Epithelial cell of esophagus (primary cell): ENCODE data around the gene RAB26.
"Not testable (repeated sequence)": the region's sequence is repeated elsewhere in the genome, so short reads cannot be mapped to it uniquely, and the experiment has no call there.

ENCODE experiments used
- DNase-seq: peaks from one replicate; pipeline ENCODE4 v3.0.0; 2010; ENCODE audit warnings: low read depth
- H3K4me3 ChIP-seq: 2 replicates; pipeline ENCODE4 v1.5.1; 2011; ENCODE audit warnings: mild to moderate bottlenecking, low read length, control low read depth
- CTCF ChIP-seq: IDR thresholded peaks from 2 replicates; pipeline ENCODE4 v1.5.1; 2011; ENCODE audit warnings: low read depth, mild to moderate bottlenecking, low read length, control low read depth, inconsistent platforms; ENCODE audit not compliant: insufficient read depth; ENCODE audit errors: missing control alignments

RAB26 gene

GRCh38 chr16:2112539-2113106, 35.8 kb upstream of the RAB26 start:
- DNase-seq, result not testable (repeated sequence)

GRCh38 chr16:2114225-2114624, 34.2 kb upstream of the RAB26 start:
- H3K4me3 ChIP-seq, DNase-seq: not testable (repeated sequence)

More at GRCh38 chr16:2112539-2113106, 35.8 kb upstream of the RAB26 start:
- H3K4me3 ChIP-seq, result not testable (repeated sequence)

GRCh38 chr16:2114885-2115590, 33.4 kb upstream of the RAB26 start:
- not testable (repeated sequence) for DNase-seq, H3K4me3 ChIP-seq

- TF ChIP-seq CTCF, result no peak
- DNase-seq, result no peak
- no peak overlapping the region for H3K4me3 ChIP-seq
These were observed 32.8 kb upstream of the RAB26 start for GRCh38 chr16:2115591-2115973.

- not testable (repeated sequence) for DNase-seq, H3K4me3 ChIP-seq
These were observed 32.0 kb upstream of the RAB26 start for GRCh38 chr16:2116428-2116827.

GRCh38 chr16:2117341-2117740, 31.1 kb upstream of the RAB26 start:
- not testable (repeated sequence) for DNase-seq, H3K4me3 ChIP-seq

- DNase-seq, H3K4me3 ChIP-seq: not testable (repeated sequence)
These were observed 30.3 kb upstream of the RAB26 start for GRCh38 chr16:2117960-2118722.

GRCh38 chr16:2121325-2121724, 27.1 kb upstream of the RAB26 start:
- peak; percentile 46 for TF ChIP-seq CTCF
- not testable (repeated sequence) for H3K4me3 ChIP-seq

GRCh38 chr16:2121853-2122252, 26.6 kb upstream of the RAB26 start:
- no peak for TF ChIP-seq CTCF
- H3K4me3 ChIP-seq, result no peak overlapping the region
- no peak for DNase-seq

More at GRCh38 chr16:2121325-2121724, 27.1 kb upstream of the RAB26 start:
- peak; percentile 61 for DNase-seq

GRCh38 chr16:2122429-2122828, 26.0 kb upstream of the RAB26 start:
- H3K4me3 ChIP-seq, result no peak overlapping the region
- no peak for TF ChIP-seq CTCF
- no peak for DNase-seq

GRCh38 chr16:2122934-2123683, 25.3 kb upstream of the RAB26 start:
- not testable (repeated sequence) for DNase-seq, H3K4me3 ChIP-seq

GRCh38 chr16:2123706-2124376, 24.6 kb upstream of the RAB26 start:
- not testable (repeated sequence) for DNase-seq, H3K4me3 ChIP-seq

GRCh38 chr16:2124377-2124693, 24.1 kb upstream of the RAB26 start:
- not testable (repeated sequence) for H3K4me3 ChIP-seq

More at GRCh38 chr16:2124377-2124693, 24.1 kb upstream of the RAB26 start:
- DNase-seq, result not testable (repeated sequence)
